ENCODE data around the gene NDNF.

NDNF gene

DNA sequence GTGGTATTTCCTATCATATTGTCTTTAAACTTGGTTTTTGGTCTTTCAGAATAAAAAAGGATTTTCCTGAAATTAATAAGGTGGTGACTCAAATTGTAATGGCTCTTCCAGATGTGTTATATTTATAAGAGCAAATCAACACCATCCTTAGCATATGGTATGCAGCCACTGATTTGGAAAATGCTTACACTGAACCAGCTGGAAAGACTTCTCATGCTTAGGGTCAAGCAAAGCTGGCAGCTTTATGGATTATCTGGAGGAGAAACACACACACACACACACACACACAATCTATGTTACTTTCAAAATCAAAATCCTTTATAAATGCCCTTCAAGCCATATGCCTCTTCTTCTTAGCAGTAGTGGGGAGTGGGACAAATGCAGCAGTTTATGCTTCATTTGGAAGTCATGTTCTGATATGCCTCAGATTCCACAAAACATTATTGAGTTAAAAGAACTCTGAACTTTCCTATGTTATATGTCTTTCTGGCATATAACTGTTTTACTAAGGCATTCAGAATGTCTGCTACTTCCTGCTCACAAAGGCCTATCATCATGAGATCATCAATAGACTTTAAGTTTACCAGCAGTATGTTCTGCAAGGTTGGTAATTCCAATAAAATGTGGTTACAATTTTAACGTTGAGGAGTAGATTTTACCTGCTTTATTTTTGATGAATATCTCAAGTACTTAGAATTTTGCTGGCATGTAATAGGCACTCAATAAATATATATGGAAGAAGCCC lies 76.9 kb downstream of the NDNF start:
- DNase-seq (ENCODE audit: low spot score), result no peak
- in situ Hi-C loops (cut with MboI; ENCODE audit: low sequenced_read_pairs, unreplicated experiment), result no loop called here
- TF ChIP-seq, protein P1, sequence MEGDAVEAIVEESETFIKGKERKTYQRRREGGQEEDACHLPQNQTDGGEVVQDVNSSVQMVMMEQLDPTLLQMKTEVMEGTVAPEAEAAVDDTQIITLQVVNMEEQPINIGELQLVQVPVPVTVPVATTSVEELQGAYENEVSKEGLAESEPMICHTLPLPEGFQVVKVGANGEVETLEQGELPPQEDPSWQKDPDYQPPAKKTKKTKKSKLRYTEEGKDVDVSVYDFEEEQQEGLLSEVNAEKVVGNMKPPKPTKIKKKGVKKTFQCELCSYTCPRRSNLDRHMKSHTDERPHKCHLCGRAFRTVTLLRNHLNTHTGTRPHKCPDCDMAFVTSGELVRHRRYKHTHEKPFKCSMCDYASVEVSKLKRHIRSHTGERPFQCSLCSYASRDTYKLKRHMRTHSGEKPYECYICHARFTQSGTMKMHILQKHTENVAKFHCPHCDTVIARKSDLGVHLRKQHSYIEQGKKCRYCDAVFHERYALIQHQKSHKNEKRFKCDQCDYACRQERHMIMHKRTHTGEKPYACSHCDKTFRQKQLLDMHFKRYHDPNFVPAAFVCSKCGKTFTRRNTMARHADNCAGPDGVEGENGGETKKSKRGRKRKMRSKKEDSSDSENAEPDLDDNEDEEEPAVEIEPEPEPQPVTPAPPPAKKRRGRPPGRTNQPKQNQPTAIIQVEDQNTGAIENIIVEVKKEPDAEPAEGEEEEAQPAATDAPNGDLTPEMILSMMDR (IDR thresholded peaks at IDR 0.05; ENCODE audit: borderline replicate concordance, control extremely low read depth, extremely low read depth, insufficient read depth, missing control alignments), result no peak

DNA sequence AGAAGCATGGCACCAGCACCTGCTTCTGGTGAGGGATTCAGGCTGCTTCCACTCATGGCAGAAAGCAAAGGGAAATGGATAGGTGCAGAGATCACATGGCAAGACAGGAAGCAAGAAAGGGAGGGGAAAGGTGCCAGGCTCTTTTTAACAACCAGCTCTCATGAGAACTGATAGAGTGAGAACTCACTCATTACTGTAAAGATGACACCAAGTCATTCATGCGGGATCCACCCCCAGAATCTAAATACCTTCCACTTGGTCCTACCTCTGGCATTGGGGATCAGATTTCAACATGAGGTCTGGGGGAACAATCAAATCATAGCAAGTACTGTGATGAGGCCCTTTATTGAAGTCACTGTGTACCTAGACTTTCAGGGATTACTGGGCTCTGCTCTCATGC lies 77.8 kb downstream of the NDNF start:
- TF ChIP-seq, protein P1 (IDR thresholded peaks at IDR 0.05; ENCODE audit: borderline replicate concordance, control extremely low read depth, extremely low read depth, insufficient read depth, missing control alignments), result no peak

DNA sequence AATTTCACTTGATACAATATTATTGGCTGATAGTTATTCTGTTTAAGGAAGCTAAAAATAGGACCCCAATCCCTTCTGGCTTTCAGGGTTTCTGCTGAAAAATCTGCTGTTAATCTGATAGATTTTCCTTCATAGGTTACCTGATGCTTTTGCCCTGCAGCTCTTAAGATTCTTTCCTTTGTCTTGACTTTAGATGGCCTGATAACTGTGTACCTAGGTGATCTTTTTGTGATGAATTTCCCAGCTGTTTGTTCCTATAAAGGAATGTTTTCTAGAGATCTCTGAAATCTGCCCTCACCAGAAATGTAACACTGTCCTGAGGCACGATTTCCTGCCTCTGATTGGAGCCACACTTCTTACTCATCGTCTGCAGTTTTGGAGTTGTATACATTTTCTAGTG lies 80.5 kb downstream of the NDNF start:
- no peak for DNase-seq (ENCODE audit: low spot score)
- in situ Hi-C loops (cut with MboI; ENCODE audit: low sequenced_read_pairs, unreplicated experiment), result no loop called here
- TF ChIP-seq, protein P1 (IDR thresholded peaks at IDR 0.05; ENCODE audit: borderline replicate concordance, control extremely low read depth, extremely low read depth, insufficient read depth, missing control alignments), result no peak

More for the DNA sequence above, 77.8 kb downstream of the NDNF start:
- in situ Hi-C loops (cut with MboI; ENCODE audit: low sequenced_read_pairs, unreplicated experiment), result no loop called here
- no peak for DNase-seq (ENCODE audit: low spot score)

DNA sequence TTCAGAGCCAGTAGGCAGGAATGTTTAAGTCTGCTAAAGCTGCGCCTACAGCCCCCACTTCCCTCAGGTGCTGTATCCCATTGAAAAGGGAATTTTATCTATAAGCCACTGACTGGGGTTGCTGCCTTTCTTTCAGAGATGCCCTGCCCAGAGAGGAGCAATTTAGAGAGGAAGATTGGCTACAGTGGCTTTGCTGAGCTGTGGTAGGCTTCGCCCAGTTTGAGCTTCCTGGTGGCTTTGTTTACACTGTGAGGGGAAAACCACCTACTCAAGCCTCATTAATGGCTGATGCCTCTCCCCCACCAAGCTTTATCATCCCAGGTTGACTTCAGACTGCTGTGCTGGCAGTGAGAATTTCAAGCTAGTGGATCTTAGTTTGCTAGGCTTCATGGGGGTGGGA lies 82.1 kb downstream of the NDNF start:
- TF ChIP-seq, protein P1 (IDR thresholded peaks at IDR 0.05; ENCODE audit: borderline replicate concordance, control extremely low read depth, extremely low read depth, insufficient read depth, missing control alignments), result no peak
- in situ Hi-C loops (cut with MboI; ENCODE audit: low sequenced_read_pairs, unreplicated experiment), result no loop called here
- DNase-seq (ENCODE audit: low spot score), result no peak

Data from GM13976 (cell line).